BJ (cell line): ENCODE measurements around the gene PCBP3. TPM values are rescaled to one million over a fixed set of nuclear protein-coding genes. Genes with fewer than 3 reads are reported as not detected.
"Not testable (repeated sequence)": the region's sequence is repeated elsewhere in the genome, so short reads cannot be mapped to it uniquely, and the experiment has no call there.

Experiments
- CTCF ChIA-PET: fragments of 350-600 bp; formaldehyde crosslinking; extraction: SDS; loops from one replicate; lab custom pipeline; 2021; ENCODE audit warnings: antibody characterized with exemption, inconsistent platforms; lab: Yijun Ruan, JAX
- POLR2A ChIA-PET: fragments of 300-600 bp; sonication (Branson Sonifier 250); formaldehyde crosslinking; extraction: SDS; loops from one replicate; lab custom pipeline; 2021; ENCODE audit warnings: antibody characterized with exemption; lab: Charles Lee
- DNase-seq: peaks from one replicate; pipeline ENCODE4 v3.0.0-alpha.2; 2011; ENCODE audit warnings: low read depth
- H3K27me3 ChIP-seq: 2 replicates; pipeline ENCODE4 v1.6.0; 2011; ENCODE audit warnings: low read length; ENCODE audit not compliant: control insufficient read depth, insufficient read depth
- H3K36me3 ChIP-seq: 2 replicates; pipeline ENCODE4 v1.5.1; 2011; ENCODE audit warnings: low read length; ENCODE audit not compliant: control insufficient read depth, insufficient read depth
- H3K4me3 ChIP-seq: 2 replicates; pipeline ENCODE4 v1.5.1; 2011; ENCODE audit warnings: low read depth, mild to moderate bottlenecking, control low read depth, low read length
- polyA plus RNA-seq: library from polyadenylated mRNA; depleted of rRNA; stranded (reverse); fragments of >200 nt; gene quantifications from 2 replicates; pipeline ENCODE4 v1.2.3, GENCODE V29; 2011
- TF ChIP-seq, protein P1 (sequence below): IDR thresholded peaks from 2 replicates; pipeline ENCODE4 v1.5.1; 2011; ENCODE audit warnings: low read depth, mild to moderate bottlenecking, control low read depth, inconsistent platforms, low read length, moderate library complexity; ENCODE audit not compliant: insufficient read depth

PCBP3 gene
- polyA plus RNA-seq, 1 experiment: 2.1 TPM

DNA sequence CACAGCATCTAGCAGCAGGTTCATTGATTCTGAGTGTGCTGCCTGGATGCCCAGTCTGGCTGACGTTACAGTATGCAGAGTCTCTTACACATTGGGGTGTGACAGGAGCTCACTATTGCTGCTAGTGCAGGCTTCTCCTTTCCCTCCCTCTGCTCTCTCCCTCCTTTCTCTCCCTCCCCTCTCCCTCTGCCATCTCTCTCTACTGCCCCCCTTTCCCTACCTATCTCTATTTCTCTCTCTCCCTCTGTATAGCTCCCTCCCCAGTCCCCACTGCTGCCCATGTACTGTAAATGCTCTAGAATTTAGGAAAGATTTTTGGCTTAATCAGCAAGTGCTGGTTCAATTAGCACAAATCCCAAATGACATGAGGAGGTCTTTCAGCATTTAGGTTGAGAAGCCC, 62.8 kb downstream of the PCBP3 start:
- ChIA-PET POLR2A (no interaction called here), CTCF (no interaction called here)
- Histone ChIP-seq H3K36me3 (no peaks in the 10 kb centered on the region), H3K4me3 (no peak overlapping the region), H3K27me3 (peaks cover 1% of the 10 kb centered on the region; the same call in 1 of the 2 replicates)
- TF ChIP-seq, protein P1, sequence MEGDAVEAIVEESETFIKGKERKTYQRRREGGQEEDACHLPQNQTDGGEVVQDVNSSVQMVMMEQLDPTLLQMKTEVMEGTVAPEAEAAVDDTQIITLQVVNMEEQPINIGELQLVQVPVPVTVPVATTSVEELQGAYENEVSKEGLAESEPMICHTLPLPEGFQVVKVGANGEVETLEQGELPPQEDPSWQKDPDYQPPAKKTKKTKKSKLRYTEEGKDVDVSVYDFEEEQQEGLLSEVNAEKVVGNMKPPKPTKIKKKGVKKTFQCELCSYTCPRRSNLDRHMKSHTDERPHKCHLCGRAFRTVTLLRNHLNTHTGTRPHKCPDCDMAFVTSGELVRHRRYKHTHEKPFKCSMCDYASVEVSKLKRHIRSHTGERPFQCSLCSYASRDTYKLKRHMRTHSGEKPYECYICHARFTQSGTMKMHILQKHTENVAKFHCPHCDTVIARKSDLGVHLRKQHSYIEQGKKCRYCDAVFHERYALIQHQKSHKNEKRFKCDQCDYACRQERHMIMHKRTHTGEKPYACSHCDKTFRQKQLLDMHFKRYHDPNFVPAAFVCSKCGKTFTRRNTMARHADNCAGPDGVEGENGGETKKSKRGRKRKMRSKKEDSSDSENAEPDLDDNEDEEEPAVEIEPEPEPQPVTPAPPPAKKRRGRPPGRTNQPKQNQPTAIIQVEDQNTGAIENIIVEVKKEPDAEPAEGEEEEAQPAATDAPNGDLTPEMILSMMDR: no peak
- DNase-seq: no peak

GRCh38 chr21:45709173-45709572, 65.6 kb downstream of the PCBP3 start:
- ChIA-PET POLR2A (no interaction called here), CTCF (interaction anchor here (1.8 kb wide), 1 partner anchor 10 kb away, joined by 6 read pairs; no protein-coding TSS in a partner anchor)
- no peaks in the 10 kb centered on the region for H3K27me3 ChIP-seq
- H3K4me3 ChIP-seq: no peak overlapping the region
- TF ChIP-seq, protein P1: no peak
- H3K36me3 ChIP-seq: no peaks in the 10 kb centered on the region
- DNase-seq: no peak

DNA sequence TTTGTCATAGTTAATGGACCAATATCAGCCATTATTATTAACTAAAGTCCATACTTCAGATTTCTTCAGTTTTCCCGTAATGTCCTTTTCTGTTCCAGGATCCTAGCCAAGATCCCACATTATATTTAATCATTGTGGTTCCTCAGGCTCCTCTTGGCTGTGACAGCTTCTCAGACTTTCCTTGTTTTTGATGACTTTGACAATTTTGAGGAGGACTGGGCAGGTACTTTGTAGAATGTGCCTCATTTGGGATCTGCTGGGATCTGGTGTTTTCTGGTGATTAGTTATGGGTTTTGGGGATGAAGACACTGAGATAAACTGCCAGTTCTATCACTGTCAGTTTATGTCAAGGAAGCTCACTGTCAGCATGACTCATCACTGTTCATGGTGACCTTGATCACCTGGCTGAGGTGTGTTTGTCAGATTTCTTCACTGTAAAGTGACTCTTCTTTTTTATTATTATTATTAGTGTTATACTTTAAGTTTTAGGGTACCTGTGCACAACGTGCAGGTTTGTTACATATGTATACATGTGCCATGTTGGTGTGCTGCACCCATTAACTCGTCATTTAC, 66.3 kb downstream of the PCBP3 start:
- DNase-seq: no peak
- POLR2A ChIA-PET: no interaction called here

DNA sequence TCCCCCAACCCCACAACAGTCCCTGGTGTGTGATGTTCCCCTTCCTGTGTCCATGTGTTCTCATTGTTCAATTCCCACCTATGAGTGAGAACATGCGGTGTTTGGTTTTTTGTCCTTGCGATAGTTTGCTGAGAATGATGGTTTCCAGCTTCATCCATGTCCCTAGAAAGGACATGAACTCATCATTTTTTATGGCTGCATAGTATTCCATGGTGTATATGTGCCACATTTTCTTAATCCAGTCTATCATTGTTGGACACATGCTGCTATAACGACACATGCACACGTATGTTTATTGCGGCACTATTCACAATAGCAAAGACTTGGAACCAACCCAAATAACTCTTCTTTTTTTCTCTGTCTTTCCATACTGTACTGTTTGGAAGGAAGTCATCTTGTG, 66.8 kb downstream of the PCBP3 start:
- H3K36me3 ChIP-seq, CTCF ChIA-PET, DNase-seq, POLR2A ChIA-PET, H3K4me3 ChIP-seq, H3K27me3 ChIP-seq: not testable (repeated sequence)

More for the DNA sequence above, 66.3 kb downstream of the PCBP3 start:
- no peaks in the 10 kb centered on the region for H3K36me3 ChIP-seq
- H3K27me3 ChIP-seq: no peaks in the 10 kb centered on the region
- TF ChIP-seq, protein P1: no peak
- H3K4me3 ChIP-seq: no peak overlapping the region
- CTCF ChIA-PET: no interaction called here

- CTCF ChIA-PET: interaction anchor here (0.6 kb wide), 1 partner anchor 71 kb away, joined by 3 read pairs; no protein-coding TSS in a partner anchor
- H3K36me3 ChIP-seq: no peaks in the 10 kb centered on the region
- peaks cover 2% of the 10 kb centered on the region; the same call in 1 of the 2 replicates for H3K27me3 ChIP-seq
- H3K4me3 ChIP-seq: no peak overlapping the region
- TF ChIP-seq, protein P1: no peak
- POLR2A ChIA-PET: no interaction called here
- no peak for DNase-seq
Observed at GRCh38 chr21:45713613-45714012, 70.1 kb downstream of the PCBP3 start.

DNA sequence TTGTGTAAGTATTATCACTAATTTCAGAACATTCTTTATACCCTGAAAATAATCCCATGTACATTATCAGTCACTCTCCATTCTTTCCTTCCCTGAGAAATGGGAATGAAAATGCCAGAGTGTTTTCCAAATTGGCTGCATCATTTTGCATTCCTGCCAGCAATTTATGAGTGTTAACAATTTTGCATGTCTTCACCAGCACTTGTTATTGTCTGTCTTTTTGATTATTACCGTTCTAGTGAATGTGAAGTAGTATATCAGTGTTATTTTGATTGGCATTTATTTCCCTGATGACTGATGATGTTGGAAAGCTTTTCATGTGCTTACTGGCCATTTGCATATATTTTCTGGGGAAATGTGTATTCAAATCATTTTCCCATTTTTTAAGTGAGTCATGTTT, 71.9 kb downstream of the PCBP3 start:
- ChIA-PET CTCF (no interaction called here), POLR2A (no interaction called here)
- TF ChIP-seq, protein P1: no peak
- no peak for DNase-seq
- H3K4me3 ChIP-seq: no peak overlapping the region
- peaks cover 4% of the 10 kb centered on the region for H3K27me3 ChIP-seq
- no peaks in the 10 kb centered on the region for H3K36me3 ChIP-seq
